ENCODE results near the gene DNAJB6. TPM values are rescaled to one million over a fixed set of nuclear protein-coding genes. Genes with fewer than 3 reads are reported as not detected.
A peak's percentile ranks its signal among the peaks of the same experiment; 100 is the strongest.

Gene DNAJB6
- total and polyA plus RNA-seq, 9 donors: 79.0 to 154 (median 89.2) TPM

DNA sequence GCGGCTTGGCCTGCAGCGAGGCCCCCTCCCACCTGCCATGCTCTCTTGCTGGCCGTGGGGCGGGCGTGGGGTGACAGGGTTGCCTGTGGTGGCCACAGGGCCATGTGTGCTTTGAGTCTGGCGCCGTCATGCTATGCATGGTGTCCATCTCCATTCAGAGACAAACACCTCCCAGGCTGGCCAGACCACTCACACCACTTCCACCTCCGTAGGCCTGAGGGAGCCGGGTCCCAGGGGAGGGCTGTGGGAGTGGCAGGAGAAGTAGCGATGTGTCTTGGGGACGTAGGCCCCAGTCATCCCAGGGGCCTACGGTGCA, 65.5 kb downstream of the DNAJB6 start:
- peaks cover 17% of the 10 kb centered on the region for H3K4me1 ChIP-seq (ENCODE audit: insufficient read depth)
- no peaks in the 10 kb centered on the region for H3K36me3 ChIP-seq
- intact Hi-C loops (cut with DNase I): no loop called here
- H3K9me3 ChIP-seq: no peaks in the 10 kb centered on the region
- H3K4me3 ChIP-seq: no peak overlapping the region
- DNase-seq: no peak
- 90 to 94% (median 91%) methylated on average over 11 to 12 of the region's 12 CpGs for whole genome bisulfite sequencing, 3 donors
- no peaks in the 10 kb centered on the region for H3K27me3 ChIP-seq
- TF ChIP-seq, protein P1, sequence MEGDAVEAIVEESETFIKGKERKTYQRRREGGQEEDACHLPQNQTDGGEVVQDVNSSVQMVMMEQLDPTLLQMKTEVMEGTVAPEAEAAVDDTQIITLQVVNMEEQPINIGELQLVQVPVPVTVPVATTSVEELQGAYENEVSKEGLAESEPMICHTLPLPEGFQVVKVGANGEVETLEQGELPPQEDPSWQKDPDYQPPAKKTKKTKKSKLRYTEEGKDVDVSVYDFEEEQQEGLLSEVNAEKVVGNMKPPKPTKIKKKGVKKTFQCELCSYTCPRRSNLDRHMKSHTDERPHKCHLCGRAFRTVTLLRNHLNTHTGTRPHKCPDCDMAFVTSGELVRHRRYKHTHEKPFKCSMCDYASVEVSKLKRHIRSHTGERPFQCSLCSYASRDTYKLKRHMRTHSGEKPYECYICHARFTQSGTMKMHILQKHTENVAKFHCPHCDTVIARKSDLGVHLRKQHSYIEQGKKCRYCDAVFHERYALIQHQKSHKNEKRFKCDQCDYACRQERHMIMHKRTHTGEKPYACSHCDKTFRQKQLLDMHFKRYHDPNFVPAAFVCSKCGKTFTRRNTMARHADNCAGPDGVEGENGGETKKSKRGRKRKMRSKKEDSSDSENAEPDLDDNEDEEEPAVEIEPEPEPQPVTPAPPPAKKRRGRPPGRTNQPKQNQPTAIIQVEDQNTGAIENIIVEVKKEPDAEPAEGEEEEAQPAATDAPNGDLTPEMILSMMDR (IDR thresholded peaks at IDR 0.05): no peak
- TF ChIP-seq POLR2A (IDR thresholded peaks at IDR 0.05) (no peak), EP300 (IDR thresholded peaks at IDR 0.05) (no peak)
- H3K27ac ChIP-seq: no peak overlapping the region

DNA sequence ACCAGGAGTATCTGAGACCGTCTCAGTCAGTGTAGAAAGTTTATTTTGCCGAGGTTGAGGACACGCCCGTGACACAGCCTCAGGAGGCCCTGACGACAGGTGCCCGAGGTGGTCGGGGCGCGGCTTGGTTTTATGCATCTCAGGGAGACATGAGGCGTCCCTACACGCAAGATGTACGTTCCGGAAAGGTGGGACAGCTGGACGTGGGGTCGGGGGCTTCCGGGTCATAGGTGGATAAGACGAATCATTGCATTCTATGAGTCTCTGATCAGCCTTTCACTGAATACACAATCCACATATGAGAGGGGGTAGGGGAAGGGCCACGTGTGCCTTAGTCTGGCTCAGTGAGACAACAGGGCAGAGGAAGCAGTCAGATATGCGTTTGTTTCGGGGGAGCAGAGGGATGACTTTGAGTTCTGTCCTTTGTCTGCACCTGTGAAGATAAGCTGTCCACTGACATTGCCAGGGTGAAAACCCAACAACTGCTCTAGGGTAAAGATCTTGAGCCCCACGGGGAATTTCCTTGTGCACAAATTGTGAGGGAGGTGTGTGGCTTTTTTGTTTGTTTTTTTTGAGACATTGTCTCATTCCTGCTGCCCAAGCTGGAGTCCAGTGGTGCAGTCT, 66.2 kb downstream of the DNAJB6 start:
- H3K4me3 ChIP-seq: no peak overlapping the region
- H3K27me3 ChIP-seq: no peaks in the 10 kb centered on the region
- 86 to 89% (median 87%) methylated on average over 21 of the region's 21 CpGs for WGBS, 3 donors
- DNase-seq: no peak
- peaks cover 11% of the 10 kb centered on the region for H3K4me1 ChIP-seq (ENCODE audit: insufficient read depth)
- H3K36me3 ChIP-seq: no peaks in the 10 kb centered on the region
- H3K9me3 ChIP-seq: no peaks in the 10 kb centered on the region
- H3K27ac ChIP-seq: no peak overlapping the region
- no peak for TF ChIP-seq POLR2A (IDR thresholded peaks at IDR 0.05)
- TF ChIP-seq, protein P1 (IDR thresholded peaks at IDR 0.05): no peak
- no peak for TF ChIP-seq EP300 (IDR thresholded peaks at IDR 0.05)
- intact Hi-C loops (cut with DNase I): no loop called here

DNA sequence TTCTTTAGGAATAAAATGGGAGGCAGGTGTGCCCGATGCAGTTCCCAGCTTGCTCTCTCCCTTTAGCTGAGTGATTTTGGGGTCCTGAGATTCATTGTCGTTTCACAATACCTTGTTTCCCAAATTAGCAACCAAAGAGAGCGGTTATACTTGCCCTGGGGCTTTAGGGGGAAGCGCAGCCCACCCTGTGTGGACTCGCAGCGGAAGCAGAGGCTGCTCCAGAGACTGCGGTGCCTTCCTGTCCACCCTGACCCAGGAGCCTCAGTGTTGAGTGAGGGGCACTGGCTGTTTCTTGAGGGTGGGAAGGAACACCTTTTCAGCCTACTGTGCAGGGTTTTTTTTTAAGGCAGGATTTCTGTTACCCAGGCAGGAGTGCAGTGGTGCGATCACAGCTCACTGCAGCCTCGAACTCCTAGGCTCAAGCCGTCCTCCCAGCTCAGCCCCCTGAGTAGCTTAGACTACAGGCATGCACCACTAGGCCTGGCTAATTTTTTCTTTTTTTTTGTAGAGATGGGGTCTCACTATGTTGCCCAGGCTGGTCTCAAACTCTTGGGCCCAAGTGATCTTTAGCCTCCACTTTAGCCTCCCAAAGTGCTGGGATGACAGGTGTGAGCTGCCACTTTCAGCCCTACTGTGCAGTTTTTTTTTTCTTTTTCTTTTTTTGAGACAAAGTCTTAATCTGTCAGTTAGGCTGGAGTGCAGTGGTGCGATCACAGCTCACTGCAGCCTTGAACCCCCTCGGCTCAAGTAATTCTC, 67.0 kb downstream of the DNAJB6 start:
- Histone ChIP-seq H3K4me1 (ENCODE audit: insufficient read depth) (peaks cover 11% of the 10 kb centered on the region), H3K27me3 (no peaks in the 10 kb centered on the region), H3K27ac (no peak overlapping the region), H3K4me3 (no peak overlapping the region), H3K9me3 (no peaks in the 10 kb centered on the region), H3K36me3 (no peaks in the 10 kb centered on the region)
- WGBS, 3 donors: 92 to 97% (median 93%) methylated on average over 12 of the region's 12 CpGs
- intact Hi-C loops (cut with DNase I): no loop called here
- TF ChIP-seq, protein P1 (IDR thresholded peaks at IDR 0.05): no peak
- TF ChIP-seq POLR2A (IDR thresholded peaks at IDR 0.05): no peak
- TF ChIP-seq EP300 (IDR thresholded peaks at IDR 0.05): no peak
- DNase-seq: no peak

DNA sequence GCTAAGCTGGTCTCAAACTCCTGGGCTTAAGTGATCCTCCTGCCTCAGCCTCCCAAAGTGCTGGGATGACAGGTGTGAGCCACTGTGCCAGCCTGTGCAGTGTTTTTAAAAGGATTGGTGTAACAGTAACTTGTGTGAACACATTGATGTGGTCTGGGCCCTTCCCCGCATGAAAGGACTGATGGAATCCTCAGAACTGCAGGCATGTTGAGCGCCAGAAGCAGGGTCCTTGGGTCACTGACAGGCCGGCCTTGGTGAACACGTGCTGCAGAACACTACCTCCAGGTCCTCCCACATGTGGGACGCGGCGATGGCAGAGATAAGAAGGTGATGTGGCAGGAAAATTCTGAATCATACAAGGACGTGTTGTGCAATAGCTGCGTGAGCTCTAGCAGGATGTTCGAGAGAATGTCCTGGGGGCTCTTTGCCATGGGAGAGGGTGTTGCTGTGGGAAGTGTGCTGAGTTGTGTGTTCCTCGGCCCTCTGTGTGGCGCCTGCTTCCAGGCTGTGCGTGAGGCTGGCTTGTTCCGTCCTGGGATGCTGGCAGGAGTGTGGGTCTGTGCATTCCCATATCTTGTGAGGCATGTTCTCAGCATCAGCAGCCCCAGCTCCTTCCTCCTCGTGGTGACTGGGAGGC, 68.2 kb downstream of the DNAJB6 start:
- TF ChIP-seq POLR2A (IDR thresholded peaks at IDR 0.05) (no peak), EP300 (IDR thresholded peaks at IDR 0.05) (no peak)
- TF ChIP-seq, protein P1 (IDR thresholded peaks at IDR 0.05): no peak
- 21 to 33% (median 25%) methylated on average over 15 of the region's 15 CpGs for WGBS, 3 donors
- H3K27ac ChIP-seq: peak overlapping the region in 1 of 2 donors; percentile 3
- peaks cover 7% of the 10 kb centered on the region for H3K4me1 ChIP-seq (ENCODE audit: insufficient read depth)
- no peak overlapping the region for H3K4me3 ChIP-seq
- intact Hi-C loops (cut with DNase I): no loop called here
- H3K9me3 ChIP-seq: no peaks in the 10 kb centered on the region
- DNase-seq: peak; percentile 40 to 81 (median 70)
- H3K27me3 ChIP-seq: no peaks in the 10 kb centered on the region
- H3K36me3 ChIP-seq: no peaks in the 10 kb centered on the region
